ENCODE measurements around the gene TCEANC2. TPM values are rescaled to one million over a fixed set of nuclear protein-coding genes. Genes with fewer than 3 reads are reported as not detected.

Gene TCEANC2
- total RNA-seq, 5 donors from 2014 or later (not counting 1 experiment from before 2014, with no cell fraction given) = 5.9 to 12.8 (median 9.7) TPM

GRCh38 chr1:54153535-54154439 is 100.4 kb downstream of the TCEANC2 start:
- Histone ChIP-seq H3K9me3 (no peaks in the 10 kb centered on the region), H3K4me3 (ENCODE audit: control insufficient read depth in 1 of 2, extremely low read depth in 1 of 2, low read length in 1 of 2) (no peak overlapping the region), H3K27ac (ENCODE audit: low read length) (no peak overlapping the region), H3K4me1 (ENCODE audit: control insufficient read depth in 1 of 2, extremely low read depth in 1 of 2, insufficient read depth in 2 of 2, low read length in 2 of 2) (peaks cover 0 to 6% of the 10 kb centered on the region in 2 experiments), H3K36me3 (ENCODE audit: control insufficient read depth in 2 of 2, extremely low read depth in 1 of 2, insufficient read depth in 1 of 2, low read length in 1 of 2) (no peaks in the 10 kb centered on the region), H3K27me3 (replicated peaks in 1 of 2; ENCODE audit: control insufficient read depth in 2 of 2, extremely low read depth in 1 of 2, insufficient read depth in 2 of 2, low read length in 1 of 2) (peaks cover 0 to 4% of the 10 kb centered on the region in 2 experiments)
- Mint-ChIP-seq H3K4me1 (peaks cover 0 to 5% (median 4%) of the 10 kb centered on the region in 3 donors), H3K36me3 (no peaks in the 10 kb centered on the region), H3K4me3 (no peak overlapping the region), H3K27me3 (no peaks in the 10 kb centered on the region), H3K27ac (no peak overlapping the region), H3K9me3 (no peaks in the 10 kb centered on the region)
- CTCF ChIA-PET = no interaction called here
- WGBS (ENCODE audit: insufficient coverage) = 85% methylated on average over 13 of the region's 19 CpGs
- ATAC-seq (replicated peaks in 1 of 4) (no peak), DNase-seq (no peak)
- POLR2A ChIA-PET = no interaction called here

Other genes with a start within 250 kb of the TCEANC2 start
- 10 to 100 TPM in 4 of 5 donors, 1 to 10 TPM in 1; 5.6 to 13.3 (median 12.2) TPM for gene NDC1, start 215.3 kb upstream of the TCEANC2 start, total RNA-seq
- gene YIPF1, start 163.8 kb upstream of the TCEANC2 start, total RNA-seq = 10 to 100 TPM; 11.5 to 17.2 (median 14.5) TPM
- not detected for gene DIO1, start 159.4 kb upstream of the TCEANC2 start, total RNA-seq
- gene IFT25, start 107.9 kb upstream of the TCEANC2 start, total RNA-seq = 10 to 100 TPM; 24.5 to 33.1 (median 31.2) TPM
- 1 to 10 TPM; 6.3 to 8.8 (median 7.9) TPM for gene LRRC42, start 107.3 kb upstream of the TCEANC2 start, total RNA-seq
- gene LDLRAD1, start 35.4 kb upstream of the TCEANC2 start, total RNA-seq = not detected
- gene TMEM59, start 404 bp upstream of the TCEANC2 start, total RNA-seq = 100 to 1,000 TPM; 138 to 193 (median 174) TPM
- gene CDCP2, start 99.4 kb downstream of the TCEANC2 start, total RNA-seq = under 1 TPM in 3 of 5 donors, not detected in 2; 0.25 to 0.35 (median 0.35) TPM
- gene CYB5RL, start 146.4 kb downstream of the TCEANC2 start, total RNA-seq = 10 to 100 TPM in 3 of 5 donors, 1 to 10 TPM in 2; 5.7 to 11.5 (median 10.0) TPM
- gene MRPL37, start 146.6 kb downstream of the TCEANC2 start, total RNA-seq = 10 to 100 TPM; 27.4 to 45.7 (median 40.6) TPM

Data from T-cell (primary cell).